GM12875 (cell line): Measurements from ENCODE around the gene MYO15B.

Experiments used
- H3K4me3 ChIP-seq: one replicate; pipeline ENCODE4 v1.5.1; 2011; ENCODE audit warnings: low read depth, low read length, control low read depth
- CTCF ChIP-seq: IDR thresholded peaks from 2 replicates; pipeline ENCODE4 v1.5.1; 2011; ENCODE audit warnings: low read depth, mild to moderate bottlenecking, control low read depth, inconsistent platforms, low read length, moderate library complexity, borderline replicate concordance; ENCODE audit not compliant: insufficient read depth

MYO15B gene

GRCh38 chr17:75552425-75553294 is 34.9 kb upstream of the MYO15B start:
- H3K4me3 ChIP-seq: no peak overlapping the region
- no peak for TF ChIP-seq CTCF

- no peak for TF ChIP-seq CTCF
- H3K4me3 ChIP-seq: no peak overlapping the region
Observed at GRCh38 chr17:75553295-75554110, 34.1 kb upstream of the MYO15B start.

GRCh38 chr17:75555679-75556153 is 31.9 kb upstream of the MYO15B start:
- no peak for TF ChIP-seq CTCF
- H3K4me3 ChIP-seq: no peak overlapping the region

DNA sequence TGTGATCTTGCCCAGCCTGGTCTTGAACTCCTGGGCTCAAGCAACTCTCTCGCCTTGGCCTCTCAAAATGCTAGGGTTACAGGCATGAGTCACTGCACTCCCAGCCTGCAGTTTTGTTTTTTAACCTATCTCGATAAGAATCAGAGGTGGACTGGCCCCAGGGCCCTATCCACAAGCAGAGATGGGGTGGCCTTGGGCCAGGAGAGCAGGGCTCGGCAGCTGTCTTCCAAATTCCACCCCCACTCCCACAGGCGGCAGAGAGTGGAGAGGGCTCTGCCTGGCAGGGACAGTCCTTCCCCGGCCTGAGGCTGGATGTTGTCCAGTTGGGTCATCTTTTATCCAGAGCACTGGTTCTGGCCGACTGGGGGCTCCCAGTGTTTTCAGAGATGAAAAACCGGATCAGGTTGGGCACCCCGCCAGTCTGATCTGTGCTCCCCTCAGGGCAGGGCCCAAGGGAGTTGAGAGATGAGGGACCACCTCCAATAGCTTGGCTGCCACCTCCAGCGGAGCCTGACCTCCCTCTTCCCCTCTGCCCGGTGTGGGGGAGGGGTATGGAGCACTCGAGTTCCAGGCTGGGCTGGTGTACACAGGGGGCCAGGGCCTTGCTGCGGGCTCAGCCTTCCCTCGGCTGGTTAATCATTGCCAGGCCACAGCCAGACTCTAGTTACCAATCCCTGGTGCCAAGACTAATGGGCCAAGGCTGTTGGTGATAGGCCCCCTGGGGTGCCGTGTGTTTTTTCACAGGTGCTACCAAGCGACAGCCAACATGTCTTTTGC is 30.3 kb upstream of the MYO15B start:
- no peak overlapping the region for H3K4me3 ChIP-seq
- TF ChIP-seq CTCF: no peak

GRCh38 chr17:75557852-75558665 is 29.5 kb upstream of the MYO15B start:
- H3K4me3 ChIP-seq: no peak overlapping the region
- no peak for TF ChIP-seq CTCF

DNA sequence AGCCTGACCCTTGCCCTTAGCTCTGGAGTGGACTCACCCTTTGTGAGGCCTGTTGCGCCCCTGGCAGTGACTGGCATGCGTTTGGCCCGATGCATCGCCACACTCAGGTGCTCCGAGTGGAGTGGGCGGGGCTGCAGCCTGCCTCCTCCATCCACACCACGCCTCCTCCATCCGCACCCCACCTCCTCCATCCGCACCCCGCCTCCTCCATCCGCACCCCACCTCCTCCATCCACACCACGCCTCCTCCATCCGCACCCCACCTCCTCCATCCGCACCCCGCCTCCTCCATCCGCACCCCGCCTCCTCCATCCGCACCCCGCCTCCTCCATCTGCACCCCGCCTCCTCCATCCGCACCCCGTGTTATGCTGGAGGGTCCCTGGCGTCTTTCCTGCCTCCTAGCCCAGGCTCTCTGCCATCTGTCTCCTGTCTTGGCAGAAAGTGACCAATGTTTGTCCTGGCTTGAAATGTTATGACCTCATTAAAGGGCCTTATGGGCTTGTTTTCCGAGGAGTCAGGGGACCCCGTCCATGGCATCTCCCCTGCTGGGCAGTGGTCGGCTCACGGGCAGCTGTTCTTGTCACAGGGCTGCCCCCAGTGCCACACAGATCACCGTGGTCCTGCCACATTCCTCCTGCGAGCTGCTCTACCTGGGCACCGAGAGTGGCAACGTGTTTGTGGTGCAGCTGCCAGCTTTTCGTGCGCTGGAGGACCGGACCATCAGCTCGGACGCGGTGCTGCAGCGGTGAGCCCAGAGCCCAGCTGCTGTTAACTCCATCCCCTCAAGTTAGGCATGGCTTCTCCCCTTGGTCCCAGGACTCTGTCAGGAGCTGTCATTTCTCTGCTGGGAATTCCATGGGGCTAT is 28.7 kb upstream of the MYO15B start:
- TF ChIP-seq CTCF: no peak
- no peak overlapping the region for H3K4me3 ChIP-seq
